SK-MEL-5 (cell line): ENCODE measurements around the gene GATA1. TPM values are rescaled to one million over a fixed set of nuclear protein-coding genes. Genes with fewer than 3 reads are reported as not detected.

Experiments used
- DNase-seq: peaks from one replicate; pipeline ENCODE4 v3.0.0-alpha.2; 2016; ENCODE audit warnings: low read depth, low spot score
- in situ Hi-C: cut with HindIII; loops from 2 replicates; pipeline ENCODE4 v1.10.0; 2016; ENCODE audit warnings: low sequenced_read_pairs, high pct_unique_total_duplicates, low pct_unique_long_range_greater_than_20kb
- polyA plus RNA-seq, 2 experiments: library from polyadenylated mRNA; depleted of rRNA; stranded (reverse); fragments of >200 nt; gene quantifications; 2 replicates each; pipeline ENCODE4 v1.2.3, GENCODE V29; 2015
- total RNA-seq: library from RNA; depleted of rRNA; stranded (reverse); fragments of >200 nt; shearing (Covaris generic); gene quantifications from 2 replicates; pipeline ENCODE4 v1.2.3, GENCODE V29; 2014; rRNA removed

GATA1 gene
- not detected in 2 replicates for total RNA-seq
- not detected in 2 replicates for polyA plus RNA-seq (2015; cell fraction: cytosol; rRNA removed)
- not detected in 2 replicates for polyA plus RNA-seq (2015; cell fraction: nucleus; rRNA removed)

DNA sequence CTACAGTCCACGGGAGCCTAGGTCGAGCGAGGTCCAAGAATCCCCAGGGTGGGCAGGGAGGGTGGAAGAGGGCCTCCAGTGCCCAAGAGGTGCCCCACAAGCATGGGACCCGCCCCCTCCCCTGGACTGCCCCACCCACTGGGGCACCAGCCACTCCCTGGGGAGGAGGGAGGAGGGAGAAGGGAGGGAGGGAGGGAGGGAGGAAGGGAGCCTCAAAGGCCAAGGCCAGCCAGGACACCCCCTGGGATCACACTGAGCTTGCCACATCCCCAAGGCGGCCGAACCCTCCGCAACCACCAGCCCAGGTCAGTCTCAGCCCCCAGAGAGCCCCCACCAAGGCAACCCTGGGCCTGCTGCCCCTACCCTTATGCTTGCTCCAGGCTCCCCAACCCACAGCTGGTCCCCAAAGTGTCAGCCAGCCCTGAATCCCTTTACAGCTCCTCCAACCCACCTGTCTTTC lies at the start of gene GATA1:
Gene GATA1, plus strand, starts transcription at position 250 of the 460 bp plus-strand sequence. CDS start 4,520 bp downstream, outside the sequence.
- in situ Hi-C loops: no loop called here
- DNase-seq: no peak

GRCh38 chrX:48736878-48737212 lies 49.5 kb upstream of the GATA1 start:
- in situ Hi-C loops: no loop called here
- no peak for DNase-seq

- in situ Hi-C loops: no loop called here
- DNase-seq: peak; percentile 96
Measured at GRCh38 chrX:48737213-48737938, 49.0 kb upstream of the GATA1 start.

- in situ Hi-C loops: no loop called here
- DNase-seq: no peak
Measured at GRCh38 chrX:48737940-48738339, 48.5 kb upstream of the GATA1 start.

DNA sequence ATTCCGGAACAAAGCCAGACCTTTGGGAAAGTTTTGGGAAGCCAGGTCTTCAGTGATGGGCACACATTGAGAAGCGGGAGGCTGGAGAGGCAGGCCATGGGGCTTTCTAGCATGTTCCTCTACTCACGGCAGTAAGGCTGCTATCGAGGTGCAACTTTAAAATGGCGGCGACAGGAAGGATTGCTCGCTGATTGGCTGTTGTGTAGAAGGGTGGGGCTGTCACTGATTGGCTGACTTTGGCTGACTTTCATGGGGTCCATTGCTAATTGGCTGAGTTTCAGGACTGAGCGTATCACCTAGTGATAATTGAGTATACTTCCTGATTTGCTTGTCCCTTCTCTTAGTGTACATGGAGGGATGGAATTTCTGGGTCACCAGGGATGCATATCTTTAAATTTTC lies 44.6 kb upstream of the GATA1 start:
- no peak for DNase-seq
- in situ Hi-C loops: no loop called here

DNA sequence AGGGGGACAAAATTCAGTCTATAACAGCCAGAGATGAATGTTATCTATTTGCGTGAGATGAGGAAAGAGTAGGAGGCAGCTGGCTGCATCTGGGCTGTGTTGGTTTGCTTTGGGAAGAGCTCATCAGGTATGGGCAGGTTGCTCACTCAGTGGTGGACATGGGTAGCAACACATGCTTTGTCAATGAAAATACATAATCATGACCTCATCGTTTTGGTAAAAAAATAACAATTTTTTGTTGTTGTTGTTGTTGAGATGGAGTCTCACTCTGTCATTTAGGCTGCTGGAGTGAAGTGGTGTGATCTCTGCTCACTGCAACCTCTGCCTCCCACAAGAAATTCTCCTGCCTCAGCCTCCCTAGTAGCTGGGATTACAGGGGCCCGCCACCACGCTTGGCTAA lies 41.2 kb upstream of the GATA1 start:
- DNase-seq: no peak
- in situ Hi-C loops: no loop called here

DNA sequence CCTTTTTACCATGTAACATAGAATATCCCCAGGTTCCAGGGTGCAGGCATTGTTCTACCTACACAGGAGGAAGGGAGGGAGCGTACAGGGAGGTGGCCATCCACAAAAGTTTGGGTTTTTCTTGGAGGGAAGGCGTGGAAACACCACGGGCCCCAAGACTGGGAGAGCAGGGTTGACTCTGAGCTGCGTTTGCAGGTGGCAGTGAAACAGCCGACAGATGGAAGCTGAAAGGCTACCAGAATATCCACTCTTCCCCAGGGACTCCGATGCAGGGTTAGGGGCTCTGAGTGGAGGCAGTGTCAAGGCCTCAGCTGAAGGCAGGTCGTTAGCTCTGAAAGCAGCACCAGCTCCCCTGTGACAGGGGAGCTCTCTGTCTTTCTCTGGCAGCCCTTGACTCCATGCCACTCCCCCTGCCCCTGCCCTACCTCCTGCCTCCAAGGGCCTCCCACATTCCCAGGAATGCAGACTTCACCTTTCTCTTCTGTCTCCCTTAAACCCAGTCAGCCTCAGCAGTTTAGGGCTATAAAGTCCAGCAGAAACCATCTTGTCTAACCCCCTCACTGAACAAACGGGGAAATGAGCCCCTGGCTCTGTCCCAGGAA lies 38.9 kb upstream of the GATA1 start:
- no peak for DNase-seq
- in situ Hi-C loops: no loop called here

DNA sequence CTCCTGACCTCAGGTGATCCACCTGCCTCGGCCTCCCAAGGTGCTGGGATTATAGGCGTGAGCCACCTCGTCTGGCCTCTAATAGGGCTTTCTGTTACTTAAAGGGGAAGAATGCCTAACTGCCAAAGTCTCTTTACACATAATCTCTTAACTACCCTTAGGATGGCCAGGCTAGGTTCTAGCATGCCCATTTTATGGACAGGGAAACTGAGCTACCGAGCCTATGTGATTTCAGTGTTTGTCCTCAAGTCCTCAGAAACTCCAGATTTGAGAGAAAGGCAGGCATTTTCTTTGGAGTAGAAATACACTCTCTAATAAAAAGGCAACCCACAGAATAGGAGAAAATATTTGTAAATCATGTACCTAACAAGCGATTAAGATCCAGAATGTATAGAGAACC lies 37.2 kb upstream of the GATA1 start:
- in situ Hi-C loops: no loop called here
- DNase-seq: no peak

GRCh38 chrX:48751343-48751742 lies 35.0 kb upstream of the GATA1 start:
- in situ Hi-C loops: no loop called here
- no peak for DNase-seq

- DNase-seq: no peak
- in situ Hi-C loops: no loop called here
Measured at GRCh38 chrX:48752498-48752897, 33.9 kb upstream of the GATA1 start.

GRCh38 chrX:48753708-48754228 lies 32.6 kb upstream of the GATA1 start:
- DNase-seq: no peak

GRCh38 chrX:48754238-48754637 lies 32.2 kb upstream of the GATA1 start:
- in situ Hi-C loops: no loop called here
- no peak for DNase-seq

More at GRCh38 chrX:48753708-48754228, 32.6 kb upstream of the GATA1 start:
- in situ Hi-C loops: no loop called here

GRCh38 chrX:48761674-48762471 lies 24.5 kb upstream of the GATA1 start, which contains the start of gene GLOD5:
Gene GLOD5, plus strand, starts transcription at chrX:48761747. Its CDS starts 44 bp downstream, at chrX:48761791.
- in situ Hi-C loops: no loop called here
- DNase-seq: peak; percentile 60

DNA sequence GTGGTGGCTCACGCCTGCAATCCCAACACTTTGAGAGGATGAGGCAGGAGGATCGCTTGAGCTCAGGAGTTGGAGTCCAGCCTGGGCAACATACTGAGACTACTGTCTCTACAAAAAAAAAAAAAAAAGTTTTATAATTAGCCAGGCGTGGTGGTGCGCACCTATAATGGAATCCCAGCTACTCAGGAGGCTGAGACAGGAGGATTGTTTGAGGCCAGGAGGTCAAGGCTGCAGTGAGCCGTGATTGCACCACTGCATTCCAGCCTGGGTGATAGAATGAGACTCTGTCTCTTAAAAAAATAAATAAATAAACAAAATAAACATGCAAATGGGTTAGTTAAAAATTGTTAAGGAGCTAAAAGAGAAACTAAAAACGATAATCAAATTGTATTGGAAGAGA lies 17.2 kb upstream of the GATA1 start:
- in situ Hi-C loops: no loop called here

DNA sequence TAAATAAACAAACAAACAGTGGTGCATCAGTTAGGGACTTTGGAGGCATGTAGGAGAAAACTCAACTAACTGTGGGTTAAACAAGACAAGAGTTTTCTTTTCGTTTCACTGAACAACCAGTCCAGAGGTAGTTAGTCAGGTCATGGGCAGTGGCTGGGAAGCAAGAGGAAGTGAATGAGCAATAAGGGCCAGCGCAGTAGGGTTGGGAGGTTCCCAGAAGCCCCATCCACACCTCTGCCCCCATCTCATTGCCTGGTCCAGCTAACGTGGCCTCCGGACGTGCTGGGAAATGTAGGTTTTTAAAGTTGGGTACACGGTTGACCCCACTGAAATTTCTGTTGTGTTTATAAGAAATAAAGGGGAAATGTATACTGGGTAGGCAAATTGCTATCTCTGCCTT lies 16.1 kb upstream of the GATA1 start:
- in situ Hi-C loops: no loop called here
- DNase-seq: no peak

More for the DNA sequence above, 17.2 kb upstream of the GATA1 start:
- DNase-seq: no peak

DNA sequence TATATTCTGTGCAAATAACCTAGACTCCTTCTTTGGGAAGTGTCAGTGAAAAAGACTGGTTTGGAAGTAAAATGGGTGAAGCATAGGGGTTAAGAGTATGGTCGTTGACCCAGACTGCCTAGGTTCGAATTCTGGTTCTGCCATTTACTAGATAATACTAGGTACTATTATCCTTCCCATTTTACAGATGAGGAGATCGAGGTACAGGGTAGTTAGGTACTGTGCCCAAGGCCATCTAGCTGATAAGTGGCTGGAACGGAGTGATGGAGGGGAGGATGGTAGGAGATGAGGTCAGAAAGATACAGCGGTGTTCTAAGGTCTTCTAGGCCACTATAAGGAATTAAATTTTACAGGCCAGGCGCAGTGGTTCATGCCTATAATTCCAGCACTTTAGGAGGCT lies 13.8 kb upstream of the GATA1 start:
- DNase-seq: no peak
- in situ Hi-C loops: no loop called here

DNA sequence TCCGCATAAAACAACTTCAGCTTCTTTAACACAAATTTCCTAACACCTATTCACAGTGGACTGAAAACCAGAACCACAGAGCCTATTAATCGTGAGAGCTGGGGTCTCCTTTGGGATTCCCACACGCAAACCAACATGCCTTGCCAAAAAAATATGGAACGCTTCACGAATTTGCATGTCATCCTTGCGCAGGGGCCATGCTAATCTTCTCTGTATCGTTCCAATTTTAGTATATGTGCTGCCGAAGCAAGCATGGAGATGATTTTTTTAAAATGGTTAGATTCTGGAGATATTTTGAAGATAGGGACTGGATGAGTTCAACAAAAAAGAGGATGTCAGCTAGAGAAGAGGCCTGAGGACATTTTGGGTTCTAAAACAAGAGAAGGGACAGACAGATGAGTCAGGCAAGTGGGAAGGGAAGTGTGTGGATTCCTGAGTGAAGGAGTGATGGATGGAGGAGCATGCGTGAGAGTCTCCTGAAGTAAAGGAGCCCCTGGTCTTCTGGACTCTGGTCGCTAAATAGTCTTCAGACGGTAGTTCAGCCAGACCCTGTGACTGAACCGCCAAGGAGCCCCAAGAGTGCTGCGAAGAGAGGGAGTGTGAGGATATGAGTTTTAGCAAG lies 9.5 kb upstream of the GATA1 start:
- in situ Hi-C loops: no loop called here

GRCh38 chrX:48779399-48779798 lies 7.0 kb upstream of the GATA1 start:
- no peak for DNase-seq
- in situ Hi-C loops: no loop called here

More for the DNA sequence above, 9.5 kb upstream of the GATA1 start:
- no peak for DNase-seq
